Measurements from ENCODE around the gene ZNF593. TPM values are rescaled to one million over a fixed set of nuclear protein-coding genes. Genes with fewer than 3 reads are reported as not detected.
A peak's percentile ranks its signal among the peaks of the same experiment; 100 is the strongest.

Gene ZNF593
- total and polyA plus RNA-seq, 9 of the 15 experiments (the other 6 are each of a cell fraction or from before 2014, with no cell fraction given): 9.8 to 334 (median 48.2) TPM

DNA sequence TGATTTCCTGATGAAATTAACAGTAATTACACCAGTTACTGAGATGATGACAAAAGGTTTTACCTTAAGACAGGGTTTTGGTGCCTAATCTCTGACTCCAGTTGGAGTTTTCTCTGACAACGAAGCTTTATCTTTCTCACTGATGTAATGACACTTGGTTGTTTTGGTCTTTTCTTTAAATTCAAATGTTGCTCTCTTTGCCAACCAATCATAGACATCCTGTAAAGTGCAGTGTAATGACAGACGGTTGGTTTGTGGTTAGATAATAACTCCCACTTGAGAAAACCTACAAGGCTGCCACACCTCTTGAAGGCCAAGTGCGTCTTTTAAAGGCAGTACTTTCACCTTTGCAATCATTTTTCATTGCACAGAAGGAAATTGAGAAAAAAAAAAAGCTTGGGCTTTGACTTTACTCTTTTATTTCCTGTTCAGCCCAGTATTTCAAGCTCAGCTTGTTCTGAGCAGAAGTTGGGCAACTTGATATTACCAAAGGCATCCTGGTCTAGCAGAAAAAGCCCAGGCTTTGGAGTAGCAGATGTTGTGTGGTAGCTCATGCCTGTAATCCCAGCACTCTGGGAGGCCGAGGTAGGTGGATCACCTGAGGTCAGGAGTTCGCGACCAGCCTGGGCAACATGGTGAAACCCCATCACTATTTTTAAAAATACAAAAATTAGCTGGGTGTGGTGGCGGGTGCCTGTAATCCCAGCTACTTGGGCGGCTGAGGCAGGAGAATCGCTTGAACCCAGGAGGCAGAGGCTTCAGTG lies 43.2 kb upstream of the ZNF593 start (continued):
- TF ChIP-seq ZNF586 (CRISPR knock-in tag; conservative IDR thresholded peaks at IDR 0.05): no peak
- TF ChIP-seq, protein P1, sequence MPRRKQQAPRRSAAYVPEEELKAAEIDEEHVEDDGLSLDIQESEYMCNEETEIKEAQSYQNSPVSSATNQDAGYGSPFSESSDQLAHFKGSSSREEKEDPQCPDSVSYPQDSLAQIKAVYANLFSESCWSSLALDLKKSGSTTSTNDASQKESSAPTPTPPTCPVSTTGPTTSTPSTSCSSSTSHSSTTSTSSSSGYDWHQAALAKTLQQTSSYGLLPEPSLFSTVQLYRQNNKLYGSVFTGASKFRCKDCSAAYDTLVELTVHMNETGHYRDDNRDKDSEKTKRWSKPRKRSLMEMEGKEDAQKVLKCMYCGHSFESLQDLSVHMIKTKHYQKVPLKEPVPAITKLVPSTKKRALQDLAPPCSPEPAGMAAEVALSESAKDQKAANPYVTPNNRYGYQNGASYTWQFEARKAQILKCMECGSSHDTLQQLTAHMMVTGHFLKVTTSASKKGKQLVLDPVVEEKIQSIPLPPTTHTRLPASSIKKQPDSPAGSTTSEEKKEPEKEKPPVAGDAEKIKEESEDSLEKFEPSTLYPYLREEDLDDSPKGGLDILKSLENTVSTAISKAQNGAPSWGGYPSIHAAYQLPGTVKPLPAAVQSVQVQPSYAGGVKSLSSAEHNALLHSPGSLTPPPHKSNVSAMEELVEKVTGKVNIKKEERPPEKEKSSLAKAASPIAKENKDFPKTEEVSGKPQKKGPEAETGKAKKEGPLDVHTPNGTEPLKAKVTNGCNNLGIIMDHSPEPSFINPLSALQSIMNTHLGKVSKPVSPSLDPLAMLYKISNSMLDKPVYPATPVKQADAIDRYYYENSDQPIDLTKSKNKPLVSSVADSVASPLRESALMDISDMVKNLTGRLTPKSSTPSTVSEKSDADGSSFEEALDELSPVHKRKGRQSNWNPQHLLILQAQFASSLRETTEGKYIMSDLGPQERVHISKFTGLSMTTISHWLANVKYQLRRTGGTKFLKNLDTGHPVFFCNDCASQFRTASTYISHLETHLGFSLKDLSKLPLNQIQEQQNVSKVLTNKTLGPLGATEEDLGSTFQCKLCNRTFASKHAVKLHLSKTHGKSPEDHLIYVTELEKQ (CRISPR knock-in tag; IDR thresholded peaks at IDR 0.05): peak; percentile 76
- TF ChIP-seq E2F3 (CRISPR knock-in tag; IDR thresholded peaks at IDR 0.05): peak; percentile 76
- peak; percentile 95 for TF ChIP-seq TEAD4 (IDR thresholded peaks at IDR 0.05; ENCODE audit: low read length)
- no peak for TF ChIP-seq TEAD4 (CRISPR knock-in tag; IDR thresholded peaks at IDR 0.05; ENCODE audit: borderline replicate concordance)
- peak; percentile 78; the same call in 1 of the 2 replicates for TF ChIP-seq CTBP1 (IDR thresholded peaks at IDR 0.05; ENCODE audit: borderline replicate concordance)
- TF ChIP-seq ZNF444 (CRISPR knock-in tag; IDR thresholded peaks at IDR 0.05): no peak
- TF ChIP-seq ZEB2 (IDR thresholded peaks at IDR 0.05): peak; percentile 97
- TF ChIP-seq CC2D1A (IDR thresholded peaks at IDR 0.05): peak; percentile 100
- no peak for TF ChIP-seq REST (IDR thresholded peaks at IDR 0.05; ENCODE audit: borderline replicate concordance)
- TF ChIP-seq REST (CRISPR knock-in tag; IDR thresholded peaks at IDR 0.05; ENCODE audit: low read depth): peak; percentile 42; the same call in 1 of the 2 replicates
- no peak for TF ChIP-seq BCL6 (CRISPR knock-in tag; IDR thresholded peaks at IDR 0.05)
- no peak for TF ChIP-seq TFAM (CRISPR knock-in tag; conservative IDR thresholded peaks at IDR 0.05)
- TF ChIP-seq KDM2B (CRISPR knock-in tag; IDR thresholded peaks at IDR 0.05): no peak
- TF ChIP-seq SMARCC2 (IDR thresholded peaks at IDR 0.05; ENCODE audit: low read depth): peak; percentile 91
- TF ChIP-seq TCFL5 (CRISPR knock-in tag; conservative IDR thresholded peaks at IDR 0.05): 0 out of 2 replicates have a peak, but pooled peaks have one; percentile 6
- peak; percentile 100 for TF ChIP-seq MYBL2 (IDR thresholded peaks at IDR 0.05; ENCODE audit: low read depth)
- TF ChIP-seq MYBL2 (CRISPR knock-in tag; IDR thresholded peaks at IDR 0.05; ENCODE audit: borderline replicate concordance): no peak; the same call in 1 of the 2 replicates
